OCI-LY7 (cell line): ENCODE measurements around the gene GTF2IRD1. TPM values are rescaled to one million over a fixed set of nuclear protein-coding genes. Genes with fewer than 3 reads are reported as not detected.

Experiments
- BruUV-seq: library from RNA; stranded (reverse); fragments of 400-500 nt; replicated peaks from 2 replicates; lab custom pipeline; 2021; lab: Mats Ljungman, UMichigan
- CTCF ChIA-PET: fragments of 300-600 bp; sonication (Branson Sonifier 250); formaldehyde crosslinking; loops from one replicate; lab custom pipeline; 2022; ENCODE audit warnings: antibody characterized with exemption; ENCODE audit not compliant: unreplicated experiment; lab: Charles Lee
- POLR2A ChIA-PET: fragments of 300-600 bp; sonication (Branson Sonifier 250); formaldehyde crosslinking; loops from one replicate; lab custom pipeline; 2022; ENCODE audit warnings: antibody characterized with exemption; lab: Charles Lee
- DNase-seq: peaks from one replicate; pipeline ENCODE4 v3.0.0-alpha.2; 2015; ENCODE audit warnings: low spot score
- H2AFZ ChIP-seq: fragments of 200-600 bp; sonication (generic), shearing (Covaris generic); 2 replicates; pipeline ENCODE4 v1.6.1; 2014; ENCODE audit warnings: mild to moderate bottlenecking, antibody characterized with exemption, low read length, moderate library complexity
- H3K27ac ChIP-seq: fragments of 200-600 bp; sonication (generic); 2 replicates; pipeline ENCODE4 v1.5.1; 2014; ENCODE audit warnings: mixed run types, low read depth, mild to moderate bottlenecking, moderate library complexity, low read length, inconsistent platforms; ENCODE audit not compliant: poor library complexity, severe bottlenecking
- H3K36me3 ChIP-seq: fragments of 200-600 bp; sonication (generic); 2 replicates; pipeline ENCODE4 v1.6.1; 2014; ENCODE audit warnings: mild to moderate bottlenecking, antibody characterized with exemption, low read length, moderate library complexity, mixed read lengths; ENCODE audit not compliant: insufficient read depth
- H3K4me1 ChIP-seq: fragments of 200-600 bp; sonication (generic); 2 replicates; pipeline ENCODE4 v1.5.1; 2014; ENCODE audit warnings: mild to moderate bottlenecking, low read length; ENCODE audit not compliant: insufficient read depth, poor library complexity, severe bottlenecking
- H3K4me2 ChIP-seq: fragments of 200-600 bp; sonication (generic); 2 replicates; pipeline ENCODE4 v1.6.1; 2014; ENCODE audit warnings: mild to moderate bottlenecking, low read length
- H3K4me3 ChIP-seq: fragments of 200-600 bp; sonication (generic); 2 replicates; pipeline ENCODE4 v1.5.1; 2014; ENCODE audit warnings: mild to moderate bottlenecking, low read depth, low read length; ENCODE audit not compliant: poor library complexity, severe bottlenecking
- H3K79me2 ChIP-seq: fragments of 200-600 bp; sonication (generic); 2 replicates; pipeline ENCODE4 v1.6.1; 2016; ENCODE audit warnings: low read depth, mild to moderate bottlenecking, low read length, moderate library complexity, mixed read lengths; ENCODE audit not compliant: insufficient read depth
- H3K9me2 ChIP-seq: fragments of 200-600 bp; sonication (generic); 2 replicates; pipeline ENCODE4 v1.6.1; 2016; ENCODE audit warnings: mild to moderate bottlenecking, low read length, mixed read lengths; ENCODE audit not compliant: insufficient read depth
- H3K9me3 ChIP-seq: fragments of 200-600 bp; sonication (generic); 2 replicates; pipeline ENCODE4 v1.6.1; 2014; ENCODE audit warnings: mild to moderate bottlenecking, mixed run types, low read length, mixed read lengths
- H4K20me1 ChIP-seq: fragments of 200-600 bp; sonication (generic); 2 replicates; pipeline ENCODE4 v1.6.1; 2014; ENCODE audit warnings: mild to moderate bottlenecking, antibody characterized with exemption, low read length, moderate library complexity, mixed read lengths; ENCODE audit not compliant: insufficient read depth
- CTCF ChIP-seq: fragments of 200-600 bp; sonication (generic); conservative IDR thresholded peaks from 2 replicates; pipeline ENCODE4 v1.5.1; 2014; ENCODE audit warnings: mild to moderate bottlenecking, antibody characterized with exemption, low read length, moderate library complexity, mixed read lengths
- EZH2phosphoT487 ChIP-seq: fragments of 200-600 bp; sonication (generic); IDR thresholded peaks from 2 replicates; pipeline ENCODE4 v1.6.1; 2018; ENCODE audit warnings: low read depth, borderline replicate concordance, mild to moderate bottlenecking, mixed run types, antibody characterized with exemption, low read length, moderate library complexity, mixed read lengths
- intact Hi-C: fragments of 100-400 bp; cut with micrococcal nuclease; formaldehyde crosslinking; loops from one replicate; pipeline ENCODE4 v1.10.0; 2022; ENCODE audit not compliant: unreplicated experiment
- total RNA-seq, 2 experiments: library from RNA; depleted of rRNA in 1 of 2; stranded (reverse); fragments of >200 nt in 1 of 2; shearing (Covaris generic) in 1 of 2; gene quantifications; 2 replicates each; pipeline ENCODE4 v1.2.3, GENCODE V29; 2014 to 2022

GTF2IRD1 gene
- total RNA-seq, 2 experiments from 2014 or later, result 4.4 to 34.3 TPM

- Histone ChIP-seq H2AFZ (no peak overlapping the region), H3K27ac (no peak overlapping the region), H3K4me1 (peaks cover 35% of the 10 kb centered on the region), H3K4me2 (no peak overlapping the region), H3K4me3 (no peak overlapping the region), H3K9me2 (no peaks in the 10 kb centered on the region), H4K20me1 (no peaks in the 10 kb centered on the region), H3K36me3 (no peaks in the 10 kb centered on the region), H3K9me3 (no peaks in the 10 kb centered on the region), H3K79me2 (no peaks in the 10 kb centered on the region)
- ChIA-PET CTCF (no interaction called here), POLR2A (interaction anchor here (0.6 to 1.0 kb wide), 4 partner anchors 8 to 252 kb away, joined by 3 to 4 read pairs (median 4); no protein-coding TSS in a partner anchor)
- intact Hi-C loops, result no loop called here
- BruUV-seq, result no TSS peak
- TF ChIP-seq CTCF (no peak), EZH2phosphoT487 (no peak)
- no peak for DNase-seq
Observed at GRCh38 chr7:74473116-74473515, 19.4 kb downstream of the GTF2IRD1 start.

- no peak overlapping the region for H3K4me2 ChIP-seq
- peaks cover 37% of the 10 kb centered on the region for H3K4me1 ChIP-seq
- no peak overlapping the region for H2AFZ ChIP-seq
- no peaks in the 10 kb centered on the region for H4K20me1 ChIP-seq
- no peaks in the 10 kb centered on the region for H3K9me2 ChIP-seq
- DNase-seq, result no peak
- intact Hi-C loops, result no loop called here
- no peak overlapping the region for H3K27ac ChIP-seq
- no TSS peak for BruUV-seq
- H3K79me2 ChIP-seq, result no peaks in the 10 kb centered on the region
- POLR2A ChIA-PET, result no interaction called here
- CTCF ChIA-PET, result no interaction called here
- TF ChIP-seq CTCF (no peak), EZH2phosphoT487 (no peak)
- no peak overlapping the region for H3K4me3 ChIP-seq
- no peaks in the 10 kb centered on the region for H3K36me3 ChIP-seq
- no peaks in the 10 kb centered on the region for H3K9me3 ChIP-seq
Observed at GRCh38 chr7:74474271-74474865, 20.7 kb downstream of the GTF2IRD1 start.
